ENCODE results near the gene TMEM11. TPM values are rescaled to one million over a fixed set of nuclear protein-coding genes. Genes with fewer than 3 reads are reported as not detected.

The TMEM11 gene
- polyA plus RNA-seq, 2 of the 4 experiments (the other 2 are of a cell fraction) = 57.7 to 61.0 TPM

GRCh38 chr17:21252796-21253645 lies 39.1 kb upstream of the TMEM11 start, which contains the start of gene NATD1:
Gene NATD1, minus strand, starts transcription at chr17:21253410. Its CDS starts 146 bp downstream, at chr17:21253264.
- Histone ChIP-seq H3K4me1 (peaks cover 10% of the 10 kb centered on the region), H3K4me3 (peak within 1 kb of the TSS; percentile 77), H3K27ac (peak within 1 kb of the TSS; percentile 52 to 77), H3K9me3 (no peaks in the 10 kb centered on the region), H3K4me2 (peak within 1 kb of the TSS; percentile 92)
- WGBS (ENCODE audit: missing lambda C conversion rate) = 1% methylated on average over 27 of the region's 117 CpGs
- CTCF ChIA-PET = interaction anchor here (1.0 to 8.2 kb wide), 7 partner anchors 10 to 259 kb away, joined by 3 to 52 read pairs (median 3); no protein-coding TSS in a partner anchor
- POLR2A ChIA-PET = interaction anchor here (0.6 to 2.1 kb wide), 5 partner anchors 10 to 210 kb away, joined by 3 to 7 read pairs (median 5); partner anchors contain the start of genes TMEM11 and USP22
- ATAC-seq (peak; percentile 63 to 77), FAIRE-seq (no peak), DNase-seq (ENCODE audit: low read depth in 1 of 2, low spot score in 1 of 2) (peak; percentile 88 to 93)
- TF ChIP-seq, protein P1, sequence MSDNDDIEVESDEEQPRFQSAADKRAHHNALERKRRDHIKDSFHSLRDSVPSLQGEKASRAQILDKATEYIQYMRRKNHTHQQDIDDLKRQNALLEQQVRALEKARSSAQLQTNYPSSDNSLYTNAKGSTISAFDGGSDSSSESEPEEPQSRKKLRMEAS (IDR thresholded peaks at IDR 0.05) = peak; percentile 80; the same call in 1 of the 2 replicates
- TF ChIP-seq MYC (IDR thresholded peaks at IDR 0.05; ENCODE audit: borderline replicate concordance, low read length) (no peak), BHLHE40 (IDR thresholded peaks at IDR 0.05; ENCODE audit: low read depth, low read length) (0 out of 2 replicates have a peak, but pooled peaks have one; percentile 41), RAD21 (conservative IDR thresholded peaks at IDR 0.05 in 1 of 2, IDR thresholded peaks at IDR 0.05 in 1 of 2) (no peak), REST (IDR thresholded peaks at IDR 0.05) (no peak), KDM5A (IDR thresholded peaks at IDR 0.05) (no peak), EHMT2 (IDR thresholded peaks at IDR 0.05; ENCODE audit: low read depth) (no peak), PBX3 (IDR thresholded peaks at IDR 0.05) (peak; percentile 94), EHF (CRISPR knock-in tag; IDR thresholded peaks at IDR 0.05) (no peak), RCOR1 (IDR thresholded peaks at IDR 0.05; ENCODE audit: low read depth, low read length) (no peak), RARB (CRISPR knock-in tag; IDR thresholded peaks at IDR 0.05) (no peak), RNF2 (IDR thresholded peaks at IDR 0.05; ENCODE audit: borderline replicate concordance, low read depth) (no peak; the same call in 1 of the 2 replicates), NPAS2 (CRISPR knock-in tag; IDR thresholded peaks at IDR 0.05; ENCODE audit: borderline replicate concordance) (no peak), HDAC2 (IDR thresholded peaks at IDR 0.05) (no peak), PHF8 (IDR thresholded peaks at IDR 0.05; ENCODE audit: borderline replicate concordance, low read depth) (no peak), MAZ (IDR thresholded peaks at IDR 0.05; ENCODE audit: borderline replicate concordance, low read depth, low read length) (no peak), EP300 (IDR thresholded peaks at IDR 0.05) (no peak), SREBF2 (IDR thresholded peaks at IDR 0.05) (no peak), TFCP2L1 (CRISPR knock-in tag; IDR thresholded peaks at IDR 0.05) (no peak), KDM1A (IDR thresholded peaks at IDR 0.05; ENCODE audit: low read depth) (no peak), GATA3 (IDR thresholded peaks at IDR 0.05; ENCODE audit: borderline replicate concordance) (peak; percentile 38; the same call in 1 of the 2 replicates), NR3C1 (IDR thresholded peaks at IDR 0.05) (no peak), USF2 (IDR thresholded peaks at IDR 0.05) (peak; percentile 96), HOXB5 (CRISPR knock-in tag; IDR thresholded peaks at IDR 0.05) (no peak), HEYL (CRISPR knock-in tag; IDR thresholded peaks at IDR 0.05) (no peak), CHD2 (IDR thresholded peaks at IDR 0.05; ENCODE audit: low read length, partially characterized antibody) (no peak), ZSCAN20 (CRISPR knock-in tag; IDR thresholded peaks at IDR 0.05) (no peak), HOXA7 (CRISPR knock-in tag; IDR thresholded peaks at IDR 0.05) (no peak), JUN (IDR thresholded peaks at IDR 0.05) (peak in 1 of 2 experiments; percentile 57; a peak in 2 of 5 replicates)
- TF ChIP-seq, protein P2, sequence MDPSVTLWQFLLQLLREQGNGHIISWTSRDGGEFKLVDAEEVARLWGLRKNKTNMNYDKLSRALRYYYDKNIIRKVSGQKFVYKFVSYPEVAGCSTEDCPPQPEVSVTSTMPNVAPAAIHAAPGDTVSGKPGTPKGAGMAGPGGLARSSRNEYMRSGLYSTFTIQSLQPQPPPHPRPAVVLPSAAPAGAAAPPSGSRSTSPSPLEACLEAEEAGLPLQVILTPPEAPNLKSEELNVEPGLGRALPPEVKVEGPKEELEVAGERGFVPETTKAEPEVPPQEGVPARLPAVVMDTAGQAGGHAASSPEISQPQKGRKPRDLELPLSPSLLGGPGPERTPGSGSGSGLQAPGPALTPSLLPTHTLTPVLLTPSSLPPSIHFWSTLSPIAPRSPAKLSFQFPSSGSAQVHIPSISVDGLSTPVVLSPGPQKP (IDR thresholded peaks at IDR 0.05; ENCODE audit: low read depth, low read length) = no peak
- TF ChIP-seq, protein P3, sequence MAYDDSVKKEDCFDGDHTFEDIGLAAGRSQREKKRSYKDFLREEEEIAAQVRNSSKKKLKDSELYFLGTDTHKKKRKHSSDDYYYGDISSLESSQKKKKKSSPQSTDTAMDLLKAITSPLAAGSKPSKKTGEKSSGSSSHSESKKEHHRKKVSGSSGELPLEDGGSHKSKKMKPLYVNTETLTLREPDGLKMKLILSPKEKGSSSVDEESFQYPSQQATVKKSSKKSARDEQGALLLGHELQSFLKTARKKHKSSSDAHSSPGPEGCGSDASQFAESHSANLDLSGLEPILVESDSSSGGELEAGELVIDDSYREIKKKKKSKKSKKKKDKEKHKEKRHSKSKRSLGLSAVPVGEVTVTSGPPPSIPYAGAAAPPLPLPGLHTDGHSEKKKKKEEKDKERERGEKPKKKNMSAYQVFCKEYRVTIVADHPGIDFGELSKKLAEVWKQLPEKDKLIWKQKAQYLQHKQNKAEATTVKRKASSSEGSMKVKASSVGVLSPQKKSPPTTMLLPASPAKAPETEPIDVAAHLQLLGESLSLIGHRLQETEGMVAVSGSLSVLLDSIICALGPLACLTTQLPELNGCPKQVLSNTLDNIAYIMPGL (CRISPR knock-in tag; IDR thresholded peaks at IDR 0.05; ENCODE audit: borderline replicate concordance) = no peak

All from A549 (cell line).